Inflammatory macrophage treated with lipopolysaccharide for 4 hours (primary cell): ENCODE results near the gene HTR2B.
"Not testable (repeated sequence)": the region's sequence is repeated elsewhere in the genome, so short reads cannot be mapped to it uniquely, and the experiment has no call there.

Source experiments
- DNase-seq: peaks from one replicate; pipeline ENCODE4 v3.0.0-alpha.2; 2020

Gene HTR2B

GRCh38 chr2:231124838-231125568 lies at the start of gene HTR2B:
TSS of gene HTR2B (minus strand) at chr2:231125042. CDS start at chr2:231123764, 1,278 bp downstream.
- DNase-seq, result no peak

GRCh38 chr2:231174211-231174651 lies 49.4 kb upstream of the HTR2B start:
- peak; percentile 46 for DNase-seq

GRCh38 chr2:231172025-231172424 lies 47.2 kb upstream of the HTR2B start:
- peak; percentile 79 for DNase-seq

- no peak for DNase-seq
Measured at GRCh38 chr2:231170055-231170454, 45.2 kb upstream of the HTR2B start.

- no peak for DNase-seq
Measured at GRCh38 chr2:231169488-231169887, 44.6 kb upstream of the HTR2B start.

- DNase-seq, result peak; percentile 51
Measured at GRCh38 chr2:231168460-231169139, 43.8 kb upstream of the HTR2B start.

GRCh38 chr2:231167745-231168459 lies 43.1 kb upstream of the HTR2B start:
- DNase-seq, result peak; percentile 75

GRCh38 chr2:231163414-231164095 lies 38.7 kb upstream of the HTR2B start:
- peak; percentile 68 for DNase-seq

GRCh38 chr2:231163011-231163410 lies 38.2 kb upstream of the HTR2B start:
- no peak for DNase-seq

- peak; percentile 82 for DNase-seq
Measured at GRCh38 chr2:231161877-231162329, 37.1 kb upstream of the HTR2B start.

- no peak for DNase-seq
Measured at GRCh38 chr2:231161252-231161839, 36.5 kb upstream of the HTR2B start.

- DNase-seq, result no peak
Measured at GRCh38 chr2:231160701-231161100, 35.9 kb upstream of the HTR2B start.

- DNase-seq, result no peak
Measured at GRCh38 chr2:231159306-231159705, 34.5 kb upstream of the HTR2B start.

GRCh38 chr2:231152800-231153557 lies 28.1 kb upstream of the HTR2B start:
- DNase-seq, result no peak

- DNase-seq, result no peak
Measured at GRCh38 chr2:231146665-231147064, 21.8 kb upstream of the HTR2B start.

- DNase-seq, result no peak
Measured at GRCh38 chr2:231144896-231145295, 20.1 kb upstream of the HTR2B start.

- DNase-seq, result not testable (repeated sequence)
Measured at GRCh38 chr2:231140808-231141207, 16.0 kb upstream of the HTR2B start.

GRCh38 chr2:231139796-231140195 lies 15.0 kb upstream of the HTR2B start:
- DNase-seq, result no peak

- DNase-seq, result no peak
Measured at GRCh38 chr2:231138699-231139098, 13.9 kb upstream of the HTR2B start.

GRCh38 chr2:231134910-231135655 lies 10.2 kb upstream of the HTR2B start:
- peak; percentile 68 for DNase-seq
